Renal pelvis (tissue), 4 donors: ENCODE results near the gene POLG2. TPM values are rescaled to one million over a fixed set of nuclear protein-coding genes. Genes with fewer than 3 reads are reported as not detected.
"Not testable (repeated sequence)": the region's sequence is repeated elsewhere in the genome, so short reads cannot be mapped to it uniquely, and the experiment has no call there.

ENCODE experiments used
- DNase-seq: peaks from one replicate; pipeline ENCODE4 v3.0.0-alpha.2; 2013
- polyA plus RNA-seq, 3 donors: library from polyadenylated mRNA; unstranded; fragments of 120-200 nt; gene quantifications; one replicate each; pipeline ENCODE4 v1.2.1, GENCODE V29; 2013; ENCODE audit not compliant: insufficient read length in 3 of 3

Gene POLG2
- polyA plus RNA-seq, 3 donors = 22.9 to 46.5 (median 43.3) TPM

- no peak for DNase-seq
These were observed 5.6 kb downstream of the POLG2 start for GRCh38 chr17:64491034-64491860.

- DNase-seq = no peak
These were observed 8.6 kb downstream of the POLG2 start for GRCh38 chr17:64488301-64488700.

GRCh38 chr17:64484380-64484779 is 12.5 kb downstream of the POLG2 start:
- DNase-seq = no peak

- DNase-seq = no peak
These were observed 15.9 kb downstream of the POLG2 start for GRCh38 chr17:64480951-64481350.

- no peak for DNase-seq
These were observed 19.0 kb downstream of the POLG2 start for GRCh38 chr17:64477849-64478248.

- no peak for DNase-seq
These were observed 24.3 kb downstream of the POLG2 start for GRCh38 chr17:64472564-64472963.

- DNase-seq = no peak
These were observed 25.4 kb downstream of the POLG2 start for GRCh38 chr17:64471440-64471839.

- DNase-seq = no peak
These were observed 26.2 kb downstream of the POLG2 start for GRCh38 chr17:64470625-64471024.

- DNase-seq = not testable (repeated sequence)
These were observed 30.0 kb downstream of the POLG2 start for GRCh38 chr17:64466834-64467233.

- no peak for DNase-seq
These were observed 30.7 kb downstream of the POLG2 start for GRCh38 chr17:64466019-64466735.

GRCh38 chr17:64461788-64462187 is 35.1 kb downstream of the POLG2 start:
- no peak for DNase-seq

GRCh38 chr17:64460955-64461354 is 35.9 kb downstream of the POLG2 start:
- DNase-seq = peak; percentile 29

- DNase-seq = not testable (repeated sequence)
These were observed 37.0 kb downstream of the POLG2 start for GRCh38 chr17:64459818-64460217.

GRCh38 chr17:64459284-64459747 is 37.5 kb downstream of the POLG2 start:
- no peak for DNase-seq

GRCh38 chr17:64458756-64459155 is 38.1 kb downstream of the POLG2 start:
- no peak for DNase-seq

GRCh38 chr17:64457156-64457555 is 39.7 kb downstream of the POLG2 start:
- no peak for DNase-seq

- DNase-seq = no peak
These were observed 40.6 kb downstream of the POLG2 start for GRCh38 chr17:64455993-64456885.

GRCh38 chr17:64449545-64449944 is 47.3 kb downstream of the POLG2 start:
- DNase-seq = no peak

GRCh38 chr17:64448665-64449512 is 48.0 kb downstream of the POLG2 start, which contains the start of gene MILR1:
Gene MILR1 (plus strand): TSS chr17:64449115. CDS start chr17:64449169, 54 bp downstream.
- no peak for DNase-seq

- no peak for DNase-seq
These were observed 49.3 kb downstream of the POLG2 start for GRCh38 chr17:64447526-64447925.
